SK-N-SH (cell line): ENCODE data around the gene SPACA6. TPM values are rescaled to one million over a fixed set of nuclear protein-coding genes. Genes with fewer than 3 reads are reported as not detected.

Experiments used
- CTCF ChIA-PET: fragments of 300-600, 350-600 bp; formaldehyde crosslinking; extraction: SDS; loops from one replicate; lab custom pipeline; 2021; lab: Yijun Ruan, JAX
- POLR2A ChIA-PET: fragments of 350-600 bp; sonication (Branson Sonifier 250); formaldehyde crosslinking; extraction: SDS; loops from one replicate; lab custom pipeline; 2020; ENCODE audit warnings: antibody characterized with exemption, inconsistent platforms; lab: Yijun Ruan, JAX
- DNase-seq: peaks from one replicate; pipeline ENCODE4 v3.0.0; 2012
- H2AFZ ChIP-seq: fragments of 200-600 bp; sonication (generic); 2 replicates; pipeline ENCODE4 v1.8.1; 2016; ENCODE audit warnings: antibody characterized with exemption, mild to moderate bottlenecking, low read depth
- H3F3A ChIP-seq: fragments of 200-600 bp; sonication (generic); replicated peaks from 2 replicates; pipeline ENCODE3; 2016; ENCODE audit warnings: antibody characterized with exemption, mild to moderate bottlenecking; ENCODE audit not compliant: insufficient read depth
- H3K27ac ChIP-seq, 2 experiments: fragments of 200-500 bp in 1 of 2; fragments of 200-600 bp in 1 of 2; sonication (Bioruptor generic) in 1 of 2; sonication (generic), shearing (Covaris generic) in 1 of 2; 2 replicates each; pipeline versions ENCODE4 v1.5.1 to v1.6.1; 2014 to 2016; ENCODE audit warnings: low read depth in 2 of 2, inconsistent platforms in 1 of 2, low read length in 1 of 2, mild to moderate bottlenecking in 1 of 2, mixed read lengths in 1 of 2
- H3K27me3 ChIP-seq: fragments of 200-600 bp; sonication (generic), shearing (Covaris generic); 2 replicates; pipeline ENCODE4 v1.6.1; 2016; ENCODE audit warnings: mixed run types; ENCODE audit not compliant: insufficient read depth
- H3K36me3 ChIP-seq, 2 experiments: fragments of 200-500 bp in 1 of 2; fragments of 200-600 bp in 1 of 2; sonication (Bioruptor generic) in 1 of 2; sonication (generic) in 1 of 2; replicated peaks in 1 of 2; 2 replicates each; pipeline versions ENCODE3 to v1.5.1; 2014 to 2016; ENCODE audit warnings: low read length in 1 of 2, mild to moderate bottlenecking in 1 of 2; ENCODE audit not compliant: insufficient read depth in 2 of 2, control insufficient read depth in 1 of 2
- H3K4me1 ChIP-seq, 2 experiments: fragments of 200-500 bp in 1 of 2; fragments of 200-600 bp in 1 of 2; sonication (Bioruptor generic) in 1 of 2; sonication (generic), shearing (Covaris generic) in 1 of 2; 2 replicates each; pipeline versions ENCODE4 v1.5.1 to v1.6.1; 2014 to 2016; ENCODE audit warnings: low read depth in 1 of 2, low read length in 1 of 2, mixed run types in 1 of 2; ENCODE audit not compliant: insufficient read depth in 2 of 2, control insufficient read depth in 1 of 2
- H3K4me2 ChIP-seq: fragments of 200-600 bp; sonication (generic), shearing (Covaris generic); 2 replicates; pipeline ENCODE4 v1.6.1; 2017; ENCODE audit warnings: mixed run types
- H3K4me3 ChIP-seq, 2 experiments: fragments of 200-500 bp in 1 of 2; fragments of 200-600 bp in 1 of 2; sonication (Bioruptor generic) in 1 of 2; sonication (generic), shearing (Covaris generic) in 1 of 2; 2 replicates each; pipeline versions ENCODE4 v1.5.1 to v1.8.1; 2014 to 2016; ENCODE audit warnings: low read depth in 2 of 2, inconsistent platforms in 1 of 2, low read length in 1 of 2, mild to moderate bottlenecking in 1 of 2, mixed read lengths in 1 of 2, moderate library complexity in 1 of 2
- H3K79me2 ChIP-seq: fragments of 200-600 bp; sonication (generic); 2 replicates; pipeline ENCODE4 v1.8.1; 2017; ENCODE audit warnings: mild to moderate bottlenecking; ENCODE audit not compliant: insufficient read depth
- H3K9ac ChIP-seq: fragments of 200-600 bp; sonication (generic); 2 replicates; pipeline ENCODE4 v1.6.1; 2017; ENCODE audit warnings: mixed run types
- H3K9me2 ChIP-seq: fragments of 200-600 bp; sonication (generic); 2 replicates; pipeline ENCODE4 v1.6.1; 2017; ENCODE audit warnings: mixed run types
- H3K9me3 ChIP-seq: fragments of 200-600 bp; sonication (generic); 2 replicates; pipeline ENCODE4 v1.6.1; 2017; ENCODE audit warnings: mixed run types, mild to moderate bottlenecking, moderate library complexity
- H4K20me1 ChIP-seq: fragments of 200-600 bp; sonication (generic); 2 replicates; pipeline ENCODE4 v1.6.1; 2017; ENCODE audit warnings: mild to moderate bottlenecking, mixed run types; ENCODE audit not compliant: insufficient read depth
- ELF1 ChIP-seq: IDR thresholded peaks from 2 replicates; pipeline ENCODE4 v1.4.0; 2012
- EP300 ChIP-seq, 2 experiments: IDR thresholded peaks; 2 replicates each; pipeline versions ENCODE4 v1.4.0 to v1.6.1; 2012; ENCODE audit warnings: borderline replicate concordance in 1 of 2, low read depth in 1 of 2, low read length in 1 of 2
- FOXJ3 ChIP-seq: sonication (generic); formaldehyde crosslinking; IDR thresholded peaks from 2 replicates; pipeline ENCODE4 v1.5.1; 2020; ENCODE audit warnings: mild to moderate bottlenecking, missing genetic modification reagents
- GABPA ChIP-seq: IDR thresholded peaks from 2 replicates; pipeline ENCODE4 v1.4.0; 2012; ENCODE audit warnings: low read depth, mild to moderate bottlenecking
- IRF3 ChIP-seq: fragments of 150-350 bp; IDR thresholded peaks from 2 replicates; pipeline ENCODE4 v1.6.1; 2016; ENCODE audit warnings: mild to moderate bottlenecking, low read depth, low read length
- NRF1 ChIP-seq: IDR thresholded peaks from 2 replicates; pipeline ENCODE4 v1.6.1; 2012; ENCODE audit warnings: low read depth, mild to moderate bottlenecking, low read length
- POLR2AphosphoS5 ChIP-seq: IDR thresholded peaks from 2 replicates; pipeline ENCODE4 v1.6.1; 2012; ENCODE audit warnings: low read depth, low read length
- RCOR1 ChIP-seq: fragments of 150-350 bp; IDR thresholded peaks from 2 replicates; pipeline ENCODE4 v1.6.1; 2017; ENCODE audit warnings: antibody characterized with exemption, low read length
- WGBS: methylation state at CpG from one replicate; pipeline ENCODE4 v1.1.6; 2017; ENCODE audit warnings: low lambda C conversion rate; 5-methylcytosine and 5-hydroxymethylcytosine counted together
- polyA plus RNA-seq, 3 experiments: library from polyadenylated mRNA; depleted of rRNA; stranded (reverse); fragments of >200 nt; gene quantifications; 2 replicates each; pipeline ENCODE4 v1.2.3, GENCODE V29; 2012
- TF ChIP-seq, protein P1 (sequence below): fragments of 150-350 bp; IDR thresholded peaks from 2 replicates; pipeline ENCODE4 v1.6.1; 2017; ENCODE audit warnings: antibody characterized with exemption, low read length, low read depth, borderline replicate concordance
- TF ChIP-seq, protein P2 (sequence below): IDR thresholded peaks from 2 replicates; pipeline ENCODE4; 2012

Gene SPACA6
- polyA plus RNA-seq, 1 of the 3 experiments (the other 2 are of a cell fraction) = 15.8 TPM

GRCh38 chr19:51697169-51697776 is 4.1 kb downstream of the SPACA6 start:
- TF ChIP-seq IRF3 (no peak), RCOR1 (no peak), POLR2AphosphoS5 (no peak), NRF1 (no peak), EP300 (IDR thresholded peaks at IDR 0.05; ENCODE audit: borderline replicate concordance in 1 of 2, low read depth in 1 of 2, low read length in 1 of 2) (no peak), ELF1 (no peak)
- TF ChIP-seq, protein P1, sequence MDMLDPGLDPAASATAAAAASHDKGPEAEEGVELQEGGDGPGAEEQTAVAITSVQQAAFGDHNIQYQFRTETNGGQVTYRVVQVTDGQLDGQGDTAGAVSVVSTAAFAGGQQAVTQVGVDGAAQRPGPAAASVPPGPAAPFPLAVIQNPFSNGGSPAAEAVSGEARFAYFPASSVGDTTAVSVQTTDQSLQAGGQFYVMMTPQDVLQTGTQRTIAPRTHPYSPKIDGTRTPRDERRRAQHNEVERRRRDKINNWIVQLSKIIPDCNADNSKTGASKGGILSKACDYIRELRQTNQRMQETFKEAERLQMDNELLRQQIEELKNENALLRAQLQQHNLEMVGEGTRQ = no peak
- TF ChIP-seq, protein P2, sequence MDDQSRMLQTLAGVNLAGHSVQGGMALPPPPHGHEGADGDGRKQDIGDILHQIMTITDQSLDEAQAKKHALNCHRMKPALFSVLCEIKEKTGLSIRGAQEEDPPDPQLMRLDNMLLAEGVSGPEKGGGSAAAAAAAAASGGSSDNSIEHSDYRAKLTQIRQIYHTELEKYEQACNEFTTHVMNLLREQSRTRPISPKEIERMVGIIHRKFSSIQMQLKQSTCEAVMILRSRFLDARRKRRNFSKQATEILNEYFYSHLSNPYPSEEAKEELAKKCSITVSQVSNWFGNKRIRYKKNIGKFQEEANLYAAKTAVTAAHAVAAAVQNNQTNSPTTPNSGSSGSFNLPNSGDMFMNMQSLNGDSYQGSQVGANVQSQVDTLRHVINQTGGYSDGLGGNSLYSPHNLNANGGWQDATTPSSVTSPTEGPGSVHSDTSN = no peak
- H3K9me2 ChIP-seq = no peaks in the 10 kb centered on the region
- no peak overlapping the region for H2AFZ ChIP-seq
- H3K9me3 ChIP-seq = no peaks in the 10 kb centered on the region
- no peak overlapping the region for H3K4me3 ChIP-seq
- ChIA-PET POLR2A (no interaction called here), CTCF (interaction anchor here (1.3 kb wide), 1 partner anchor 81 kb away, joined by 3 read pairs; no protein-coding TSS in a partner anchor)
- peak; percentile 2 for DNase-seq
- 96% methylated on average over 9 of the region's 9 CpGs for WGBS
- peaks cover 94% of the 10 kb centered on the region for H4K20me1 ChIP-seq
- no peak overlapping the region for H3K9ac ChIP-seq
- H3K4me2 ChIP-seq = no peak overlapping the region
- H3K4me1 ChIP-seq = peaks cover 0 to 6% of the 10 kb centered on the region in 2 experiments; a peak in 2 of 4 replicates
- no peaks in the 10 kb centered on the region for H3K27me3 ChIP-seq
- peaks cover 55 to 62% of the 10 kb centered on the region in 2 experiments for H3K36me3 ChIP-seq
- H3K79me2 ChIP-seq = peaks cover 73% of the 10 kb centered on the region
- H3F3A ChIP-seq = peaks cover 42% of the 10 kb centered on the region
- no peak overlapping the region for H3K27ac ChIP-seq

DNA sequence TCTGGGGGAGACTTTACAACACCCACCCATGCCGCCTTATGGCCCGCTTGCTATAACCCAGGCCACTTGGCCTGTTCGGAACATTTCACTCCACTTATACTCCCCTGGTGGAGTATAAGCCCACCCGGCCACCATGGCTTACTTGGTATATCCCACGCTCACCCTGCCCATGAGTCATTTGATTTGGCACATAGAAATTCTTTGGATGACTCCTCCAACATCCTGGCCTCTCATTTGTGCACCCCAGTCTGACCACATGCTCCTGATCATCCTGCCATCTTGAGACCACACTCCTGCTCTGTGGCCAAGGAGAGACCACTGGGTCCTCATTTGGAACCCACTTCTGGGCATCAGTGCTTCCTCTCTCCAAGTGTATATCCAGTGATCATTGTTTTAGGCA is 5.2 kb downstream of the SPACA6 start:
- Histone ChIP-seq H4K20me1 (peaks cover 94% of the 10 kb centered on the region), H3K4me2 (no peak overlapping the region), H3K79me2 (peaks cover 63% of the 10 kb centered on the region), H3K9me2 (no peaks in the 10 kb centered on the region), H3K36me3 (peaks cover 48 to 62% of the 10 kb centered on the region in 2 experiments), H3K27ac (no peak overlapping the region), H3K4me1 (no peaks in the 10 kb centered on the region; a peak in 1 of 4 replicates), H3F3A (peaks cover 49% of the 10 kb centered on the region), H3K9me3 (no peaks in the 10 kb centered on the region), H3K9ac (no peak overlapping the region), H3K27me3 (no peaks in the 10 kb centered on the region), H2AFZ (no peak overlapping the region), H3K4me3 (no peak overlapping the region)
- TF ChIP-seq FOXJ3 (CRISPR knock-in tag) (no peak), GABPA (no peak)
- POLR2A ChIA-PET = no interaction called here
- CTCF ChIA-PET = interaction anchor here (1.1 to 1.3 kb wide), 3 partner anchors 22 to 80 kb away, joined by 3 to 4 read pairs (median 3); no protein-coding TSS in a partner anchor
- 91% methylated on average over 5 of the region's 5 CpGs for WGBS
- DNase-seq = peak; percentile 5
